Calu3 (cell line): ENCODE results near the gene SDC3. TPM values are rescaled to one million over a fixed set of nuclear protein-coding genes. Genes with fewer than 3 reads are reported as not detected.

Experiments
- BruUV-seq: library from RNA; stranded (reverse); fragments of 400-500 nt; replicated peaks from 2 replicates; lab custom pipeline; 2021; lab: Mats Ljungman, UMichigan
- CTCF ChIA-PET: fragments of 300-600 bp; sonication (Branson Sonifier 250); formaldehyde crosslinking; loops from one replicate; lab custom pipeline; 2022; ENCODE audit warnings: antibody characterized with exemption; lab: Charles Lee
- DNase-seq: peaks from one replicate; pipeline ENCODE4 v3.0.0; 2022
- H3K27ac Mint-ChIP-seq: one replicate; pipeline ENCODE4 v1.8.0; 2022; ENCODE audit warnings: mixed read lengths; ENCODE audit not compliant: unreplicated experiment
- H3K27me3 Mint-ChIP-seq: one replicate; pipeline ENCODE4 v1.8.0; 2022; ENCODE audit warnings: mixed read lengths; ENCODE audit not compliant: unreplicated experiment
- H3K36me3 Mint-ChIP-seq: one replicate; pipeline ENCODE4 v1.8.0; 2022; ENCODE audit warnings: mild to moderate bottlenecking, moderate library complexity, mixed read lengths; ENCODE audit not compliant: insufficient read depth, unreplicated experiment
- H3K4me1 Mint-ChIP-seq: one replicate; pipeline ENCODE4 v1.8.0; 2022; ENCODE audit warnings: mild to moderate bottlenecking, low read depth, mixed read lengths; ENCODE audit not compliant: unreplicated experiment
- H3K4me3 Mint-ChIP-seq: one replicate; pipeline ENCODE4 v1.8.0; 2022; ENCODE audit warnings: mild to moderate bottlenecking, low read depth, moderate library complexity, mixed read lengths; ENCODE audit not compliant: unreplicated experiment
- H3K9me3 Mint-ChIP-seq: one replicate; pipeline ENCODE4 v1.8.0; 2022; ENCODE audit warnings: low read depth, mixed read lengths; ENCODE audit not compliant: unreplicated experiment
- intact Hi-C: fragments of 100-400 bp; cut with micrococcal nuclease; formaldehyde crosslinking; loops from one replicate; pipeline ENCODE4 v1.10.0; 2022; ENCODE audit not compliant: unreplicated experiment
- total RNA-seq: library from RNA; stranded (reverse); gene quantifications from 2 replicates; pipeline ENCODE4 v1.2.3, GENCODE V29; 2022
- TF ChIP-seq, protein P1 (sequence below): fragments of 200-600 bp; IDR thresholded peaks from one replicate; pipeline ENCODE4 v1.8.0; 2022; ENCODE audit warnings: antibody characterized with exemption; ENCODE audit not compliant: unreplicated experiment

Gene SDC3
- total RNA-seq, 1 experiment from 2014 or later: 15.0 TPM

GRCh38 chr1:30860320-30860652 lies 48.3 kb downstream of the SDC3 start:
- peaks cover 6% of the 10 kb centered on the region for H3K4me1 Mint-ChIP-seq

GRCh38 chr1:30857964-30858363 lies 50.6 kb downstream of the SDC3 start:
- no peak overlapping the region for H3K27ac Mint-ChIP-seq
- no peaks in the 10 kb centered on the region for H3K9me3 Mint-ChIP-seq
- TF ChIP-seq, protein P1, sequence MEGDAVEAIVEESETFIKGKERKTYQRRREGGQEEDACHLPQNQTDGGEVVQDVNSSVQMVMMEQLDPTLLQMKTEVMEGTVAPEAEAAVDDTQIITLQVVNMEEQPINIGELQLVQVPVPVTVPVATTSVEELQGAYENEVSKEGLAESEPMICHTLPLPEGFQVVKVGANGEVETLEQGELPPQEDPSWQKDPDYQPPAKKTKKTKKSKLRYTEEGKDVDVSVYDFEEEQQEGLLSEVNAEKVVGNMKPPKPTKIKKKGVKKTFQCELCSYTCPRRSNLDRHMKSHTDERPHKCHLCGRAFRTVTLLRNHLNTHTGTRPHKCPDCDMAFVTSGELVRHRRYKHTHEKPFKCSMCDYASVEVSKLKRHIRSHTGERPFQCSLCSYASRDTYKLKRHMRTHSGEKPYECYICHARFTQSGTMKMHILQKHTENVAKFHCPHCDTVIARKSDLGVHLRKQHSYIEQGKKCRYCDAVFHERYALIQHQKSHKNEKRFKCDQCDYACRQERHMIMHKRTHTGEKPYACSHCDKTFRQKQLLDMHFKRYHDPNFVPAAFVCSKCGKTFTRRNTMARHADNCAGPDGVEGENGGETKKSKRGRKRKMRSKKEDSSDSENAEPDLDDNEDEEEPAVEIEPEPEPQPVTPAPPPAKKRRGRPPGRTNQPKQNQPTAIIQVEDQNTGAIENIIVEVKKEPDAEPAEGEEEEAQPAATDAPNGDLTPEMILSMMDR: no peak
- peaks cover 15% of the 10 kb centered on the region for H3K4me1 Mint-ChIP-seq
- no peak for DNase-seq
- intact Hi-C loops: loop anchor here (5.0 kb wide), 1 partner anchor 56 kb away; no protein-coding TSS in a partner anchor
- no TSS peak for BruUV-seq
- CTCF ChIA-PET: interaction anchor here (0.7 kb wide), 1 partner anchor 49 kb away, joined by 3 read pairs; no protein-coding TSS in a partner anchor
- peaks cover 23% of the 10 kb centered on the region for H3K27me3 Mint-ChIP-seq
- H3K36me3 Mint-ChIP-seq: no peaks in the 10 kb centered on the region
- H3K4me3 Mint-ChIP-seq: no peak overlapping the region

More at GRCh38 chr1:30860320-30860652, 48.3 kb downstream of the SDC3 start:
- TF ChIP-seq, protein P1: no peak
- no peak overlapping the region for H3K27ac Mint-ChIP-seq
- peaks cover 16% of the 10 kb centered on the region for H3K27me3 Mint-ChIP-seq
- BruUV-seq: no TSS peak
- no peaks in the 10 kb centered on the region for H3K36me3 Mint-ChIP-seq
- CTCF ChIA-PET: no interaction called here
- no peak for DNase-seq
- H3K9me3 Mint-ChIP-seq: no peaks in the 10 kb centered on the region
- intact Hi-C loops: loop anchor here (2.0 kb wide), 1 partner anchor 47 kb away; no protein-coding TSS in a partner anchor
- H3K4me3 Mint-ChIP-seq: no peak overlapping the region

DNA sequence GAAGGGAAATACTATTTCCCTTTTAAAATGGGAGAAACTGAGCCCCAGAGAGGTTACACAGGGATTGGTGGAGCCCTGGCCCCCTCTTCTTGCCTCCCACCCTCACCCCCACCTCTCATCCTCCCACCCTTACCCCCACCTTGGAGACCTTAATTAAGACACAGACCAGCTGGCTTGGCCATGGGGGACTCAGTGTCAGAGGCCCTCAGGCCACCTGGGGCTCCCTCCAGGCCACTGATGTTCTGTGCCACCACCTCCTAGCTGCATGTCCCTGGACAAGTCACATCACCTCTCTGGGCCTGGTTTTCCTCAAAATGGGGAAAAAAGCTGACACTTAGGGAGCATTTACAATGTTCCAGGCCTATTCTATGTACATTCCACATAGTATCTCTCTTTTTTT lies 51.5 kb downstream of the SDC3 start:
- H3K4me1 Mint-ChIP-seq: peaks cover 20% of the 10 kb centered on the region
- BruUV-seq: no TSS peak
- TF ChIP-seq, protein P1: no peak
- peaks cover 23% of the 10 kb centered on the region for H3K27me3 Mint-ChIP-seq
- no peak overlapping the region for H3K4me3 Mint-ChIP-seq
- H3K36me3 Mint-ChIP-seq: no peaks in the 10 kb centered on the region
- intact Hi-C loops: loop anchor here (5.0 kb wide), 1 partner anchor 55 kb away; no protein-coding TSS in a partner anchor
- DNase-seq: no peak
- H3K27ac Mint-ChIP-seq: no peak overlapping the region
- CTCF ChIA-PET: no interaction called here
- no peaks in the 10 kb centered on the region for H3K9me3 Mint-ChIP-seq

GRCh38 chr1:30856260-30856790 lies 52.2 kb downstream of the SDC3 start:
- CTCF ChIA-PET: interaction anchor here (0.6 kb wide), 1 partner anchor 95 kb away, joined by 3 read pairs; no protein-coding TSS in a partner anchor
- H3K4me3 Mint-ChIP-seq: no peak overlapping the region

More at GRCh38 chr1:30856260-30856790, 52.2 kb downstream of the SDC3 start:
- Mint-ChIP-seq H3K36me3 (no peaks in the 10 kb centered on the region), H3K27me3 (peaks cover 23% of the 10 kb centered on the region), H3K27ac (no peak overlapping the region), H3K9me3 (no peaks in the 10 kb centered on the region), H3K4me1 (peaks cover 25% of the 10 kb centered on the region)
- BruUV-seq: no TSS peak
- TF ChIP-seq, protein P1: no peak
- DNase-seq: peak; percentile 32
- intact Hi-C loops: loop anchor here (5.0 kb wide), 1 partner anchor 54 kb away; no protein-coding TSS in a partner anchor
